Stomach (tissue), 4 donors: ENCODE measurements around the gene SHBG.

Source experiments
- CTCF ChIP-seq, 7 experiments: fragments of 450-650 bp in 4 of 7; fragments of 200-600 bp in 3 of 7; sonication (generic) in 3 of 7; IDR thresholded peaks; one replicate each; pipeline ENCODE4 v1.5.1; 2016 to 2019; ENCODE audit warnings: antibody characterized with exemption in 7 of 7, control low read depth in 2 of 7, mild to moderate bottlenecking in 1 of 7
- POLR2A ChIP-seq, 4 donors: fragments of 450-650 bp; IDR thresholded peaks; one replicate each; pipeline ENCODE4 v1.6.1; 2016; ENCODE audit warnings: antibody characterized with exemption in 4 of 4, control low read depth in 2 of 4, mild to moderate bottlenecking in 1 of 4, moderate library complexity in 1 of 4

- TF ChIP-seq POLR2A (IDR thresholded peaks at IDR 0.05) (no peak), CTCF (IDR thresholded peaks at IDR 0.05) (no peak)
Measured at GRCh38 chr17:7651665-7652387, 21.9 kb downstream of the SHBG start.
